ENCODE results near the gene L2HGDH. TPM values are rescaled to one million over a fixed set of nuclear protein-coding genes. Genes with fewer than 3 reads are reported as not detected.
"Not testable (repeated sequence)": the region's sequence is repeated elsewhere in the genome, so short reads cannot be mapped to it uniquely, and the experiment has no call there.

Gene L2HGDH
- 4.0 TPM for total RNA-seq

GRCh38 chr14:50311972-50312733 lies at the start of gene L2HGDH, which contains the start of gene DMAC2L:
Gene L2HGDH, minus strand, starts transcription at chr14:50312229. Its CDS starts 79 bp downstream, at chr14:50312150.
Gene DMAC2L, plus strand, starts transcription at chr14:50312324. Its CDS starts 9,164 bp downstream, at chr14:50321488.
- peak; percentile 79 to 95 (median 94) for DNase-seq (ENCODE audit: low read depth in 2 of 3, low spot score in 2 of 3)

GRCh38 chr14:50360851-50361250 lies 48.8 kb upstream of the L2HGDH start:
- no peak for DNase-seq (ENCODE audit: low read depth in 2 of 3, low spot score in 2 of 3)

GRCh38 chr14:50360093-50360492 lies 48.1 kb upstream of the L2HGDH start:
- DNase-seq (ENCODE audit: low read depth in 2 of 3, low spot score in 2 of 3): no peak

GRCh38 chr14:50359631-50360030 lies 47.6 kb upstream of the L2HGDH start:
- DNase-seq (ENCODE audit: low read depth in 2 of 3, low spot score in 2 of 3): no peak

GRCh38 chr14:50357753-50358395 lies 45.8 kb upstream of the L2HGDH start:
- no peak for DNase-seq (ENCODE audit: low read depth in 2 of 3, low spot score in 2 of 3)

GRCh38 chr14:50357124-50357523 lies 45.1 kb upstream of the L2HGDH start:
- no peak for DNase-seq (ENCODE audit: low read depth in 2 of 3, low spot score in 2 of 3)

- DNase-seq (ENCODE audit: low read depth in 2 of 3, low spot score in 2 of 3): not testable (repeated sequence)
These were observed 44.3 kb upstream of the L2HGDH start for GRCh38 chr14:50356283-50356682.

GRCh38 chr14:50355692-50356091 lies 43.7 kb upstream of the L2HGDH start:
- no peak for DNase-seq (ENCODE audit: low read depth in 2 of 3, low spot score in 2 of 3)

- DNase-seq (ENCODE audit: low read depth in 2 of 3, low spot score in 2 of 3): no peak
These were observed 42.5 kb upstream of the L2HGDH start for GRCh38 chr14:50354527-50354926.

- no peak for DNase-seq (ENCODE audit: low read depth in 2 of 3, low spot score in 2 of 3)
These were observed 41.1 kb upstream of the L2HGDH start for GRCh38 chr14:50353126-50353525.

GRCh38 chr14:50352584-50352983 lies 40.6 kb upstream of the L2HGDH start:
- DNase-seq (ENCODE audit: low read depth in 2 of 3, low spot score in 2 of 3): no peak

GRCh38 chr14:50350975-50351374 lies 38.9 kb upstream of the L2HGDH start:
- DNase-seq (ENCODE audit: low read depth in 2 of 3, low spot score in 2 of 3): no peak

GRCh38 chr14:50348933-50349332 lies 36.9 kb upstream of the L2HGDH start:
- no peak for DNase-seq (ENCODE audit: low read depth in 2 of 3, low spot score in 2 of 3)

- no peak for DNase-seq (ENCODE audit: low read depth in 2 of 3, low spot score in 2 of 3)
These were observed 35.5 kb upstream of the L2HGDH start for GRCh38 chr14:50347521-50347920.

GRCh38 chr14:50345846-50346422 lies 33.9 kb upstream of the L2HGDH start:
- DNase-seq (ENCODE audit: low read depth in 2 of 3, low spot score in 2 of 3): no peak

GRCh38 chr14:50344876-50345563 lies 33.0 kb upstream of the L2HGDH start:
- no peak for DNase-seq (ENCODE audit: low read depth in 2 of 3, low spot score in 2 of 3)

GRCh38 chr14:50344116-50344775 lies 32.2 kb upstream of the L2HGDH start:
- DNase-seq (ENCODE audit: low read depth in 2 of 3, low spot score in 2 of 3): peak in 1 of 3 donors; percentile 46

- DNase-seq (ENCODE audit: low read depth in 2 of 3, low spot score in 2 of 3): no peak
These were observed 31.4 kb upstream of the L2HGDH start for GRCh38 chr14:50343434-50343833.

GRCh38 chr14:50342221-50343078 lies 30.4 kb upstream of the L2HGDH start:
- peak in 2 of 3 donors; percentile 76 to 80 for DNase-seq (ENCODE audit: low read depth in 2 of 3, low spot score in 2 of 3)

- no peak for DNase-seq (ENCODE audit: low read depth in 2 of 3, low spot score in 2 of 3)
These were observed 28.9 kb upstream of the L2HGDH start for GRCh38 chr14:50340963-50341362.
